HL-60/S4 (cell line): ENCODE measurements around the gene TANK.
"Not testable (repeated sequence)": the region's sequence is repeated elsewhere in the genome, so short reads cannot be mapped to it uniquely, and the experiment has no call there.

ENCODE experiments used
- in situ Hi-C: fragments of 300-500 bp; cut with MboI; formaldehyde crosslinking; loops from 2 replicates; pipeline ENCODE4 v1.14.3; 2022; ENCODE audit warnings: low sequenced_read_pairs

TANK gene

GRCh38 chr2:161257123-161257952, 97.1 kb downstream of the TANK start:
- in situ Hi-C loops, result no loop called here

GRCh38 chr2:161265874-161266273, 105.6 kb downstream of the TANK start:
- in situ Hi-C loops, result no loop called here

GRCh38 chr2:161269111-161269510, 108.9 kb downstream of the TANK start:
- in situ Hi-C loops, result no loop called here

GRCh38 chr2:161273038-161273760, 113.0 kb downstream of the TANK start:
- in situ Hi-C loops, result no loop called here

- in situ Hi-C loops, result not testable (repeated sequence)
Measured at GRCh38 chr2:161278564-161279229, 118.5 kb downstream of the TANK start.

GRCh38 chr2:161279230-161279815, 119.1 kb downstream of the TANK start:
- in situ Hi-C loops, result not testable (repeated sequence)

GRCh38 chr2:161280906-161281323, 120.7 kb downstream of the TANK start:
- in situ Hi-C loops, result not testable (repeated sequence)

GRCh38 chr2:161281615-161282310, 121.5 kb downstream of the TANK start:
- in situ Hi-C loops, result not testable (repeated sequence)

- in situ Hi-C loops, result not testable (repeated sequence)
Measured at GRCh38 chr2:161282311-161282644, 122.0 kb downstream of the TANK start.

- in situ Hi-C loops, result no loop called here
Measured at GRCh38 chr2:161283926-161284325, 123.7 kb downstream of the TANK start.
